ENCODE measurements around the gene KLHL10.

The KLHL10 gene

DNA sequence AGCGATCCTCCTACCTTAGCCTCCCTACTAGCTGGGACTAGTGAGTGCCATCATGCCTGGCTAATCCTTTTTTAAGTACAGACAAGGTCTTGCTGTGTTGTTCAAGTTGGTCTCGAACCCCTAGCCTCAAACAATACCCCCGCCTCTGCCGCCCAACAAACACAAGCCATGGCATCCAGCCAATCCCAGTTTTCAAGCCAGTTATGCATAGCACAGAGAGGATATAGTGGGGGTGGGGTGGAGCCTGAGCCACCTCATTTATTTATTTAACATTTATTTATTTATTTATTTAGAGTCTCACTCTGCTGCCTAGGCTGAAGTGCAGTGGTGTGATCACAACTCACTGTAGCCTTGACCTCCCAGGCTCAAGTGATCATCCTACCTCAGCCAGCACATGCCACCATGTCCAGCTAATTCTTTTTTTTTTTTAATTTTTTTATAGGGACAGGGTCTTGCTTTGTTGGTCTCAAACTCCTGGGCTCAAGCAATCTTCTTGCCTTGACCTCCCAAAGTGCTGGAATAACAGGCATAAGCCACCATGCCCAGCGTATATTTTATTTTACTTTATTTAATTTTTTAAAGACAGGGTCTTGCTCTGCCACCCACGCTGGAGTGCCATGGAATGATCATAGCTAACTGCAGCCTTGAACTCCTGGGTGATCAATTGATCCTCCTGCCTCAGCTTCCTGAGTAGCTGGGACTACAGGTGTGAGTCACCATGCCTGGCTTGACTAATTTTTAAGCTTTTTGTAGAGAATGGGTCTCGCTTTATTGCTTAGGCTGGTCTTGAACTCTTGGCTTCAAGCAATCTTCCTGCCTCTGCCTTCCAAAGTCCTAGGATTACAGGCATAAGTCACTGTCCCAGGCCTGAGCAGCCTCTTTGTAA lies 53.8 kb downstream of the KLHL10 start:
- Mint-ChIP-seq H3K9me3 (no peaks in the 10 kb centered on the region), H3K27ac (no peak overlapping the region), H3K27me3 (no peaks in the 10 kb centered on the region), H3K4me1 (no peaks in the 10 kb centered on the region), H3K36me3 (ENCODE audit: low read depth) (peaks cover 52% of the 10 kb centered on the region), H3K4me3 (no peak overlapping the region)
- ATAC-seq, result no peak
- DNase-seq, result no peak

- H3K4me1 Mint-ChIP-seq, result no peaks in the 10 kb centered on the region
- no peak overlapping the region for H3K4me3 Mint-ChIP-seq
- ATAC-seq, result no peak
- DNase-seq, result no peak
- H3K27ac Mint-ChIP-seq, result no peak overlapping the region
- peaks cover 55% of the 10 kb centered on the region for H3K36me3 Mint-ChIP-seq (ENCODE audit: low read depth)
- H3K9me3 Mint-ChIP-seq, result no peaks in the 10 kb centered on the region
- H3K27me3 Mint-ChIP-seq, result no peaks in the 10 kb centered on the region
Measured at GRCh38 chr17:41892021-41892376, 54.4 kb downstream of the KLHL10 start.

DNA sequence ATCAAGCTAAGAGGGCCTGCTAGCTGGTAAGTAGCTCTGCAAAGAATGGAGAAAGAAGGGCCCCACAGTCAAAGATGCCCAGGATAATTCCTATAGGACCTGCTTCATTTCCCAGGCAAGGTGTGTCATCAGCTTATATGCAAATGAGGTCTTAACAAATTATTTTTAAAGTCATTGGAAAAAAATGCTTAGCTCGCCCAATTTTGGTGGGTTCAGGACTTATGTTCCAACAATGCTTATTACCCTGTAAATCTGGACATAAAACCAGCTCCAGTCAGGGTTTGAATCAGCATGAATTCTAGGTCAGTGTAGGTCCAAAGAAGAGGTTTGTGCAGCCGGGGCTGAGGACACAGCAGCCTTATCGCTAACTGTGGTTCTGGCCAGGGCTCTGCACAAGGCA lies 55.8 kb downstream of the KLHL10 start:
- ATAC-seq (no peak), DNase-seq (no peak)
- Mint-ChIP-seq H3K4me1 (no peaks in the 10 kb centered on the region), H3K36me3 (ENCODE audit: low read depth) (peaks cover 53% of the 10 kb centered on the region), H3K9me3 (no peaks in the 10 kb centered on the region), H3K4me3 (no peak overlapping the region), H3K27ac (no peak overlapping the region), H3K27me3 (no peaks in the 10 kb centered on the region)

- Mint-ChIP-seq H3K27ac (no peak overlapping the region), H3K4me3 (no peak overlapping the region), H3K27me3 (no peaks in the 10 kb centered on the region), H3K9me3 (no peaks in the 10 kb centered on the region), H3K36me3 (ENCODE audit: low read depth) (peaks cover 59% of the 10 kb centered on the region), H3K4me1 (no peaks in the 10 kb centered on the region)
- DNase-seq, result no peak
- ATAC-seq, result no peak
Measured at GRCh38 chr17:41894791-41895331, 57.2 kb downstream of the KLHL10 start.

GRCh38 chr17:41895617-41896016 lies 58.0 kb downstream of the KLHL10 start:
- H3K27me3 Mint-ChIP-seq, result no peaks in the 10 kb centered on the region
- ATAC-seq (no peak), DNase-seq (no peak)
- H3K27ac Mint-ChIP-seq, result no peak overlapping the region
- no peaks in the 10 kb centered on the region for H3K4me1 Mint-ChIP-seq
- H3K36me3 Mint-ChIP-seq (ENCODE audit: low read depth), result peaks cover 60% of the 10 kb centered on the region
- H3K4me3 Mint-ChIP-seq, result no peak overlapping the region
- H3K9me3 Mint-ChIP-seq, result no peaks in the 10 kb centered on the region

DNA sequence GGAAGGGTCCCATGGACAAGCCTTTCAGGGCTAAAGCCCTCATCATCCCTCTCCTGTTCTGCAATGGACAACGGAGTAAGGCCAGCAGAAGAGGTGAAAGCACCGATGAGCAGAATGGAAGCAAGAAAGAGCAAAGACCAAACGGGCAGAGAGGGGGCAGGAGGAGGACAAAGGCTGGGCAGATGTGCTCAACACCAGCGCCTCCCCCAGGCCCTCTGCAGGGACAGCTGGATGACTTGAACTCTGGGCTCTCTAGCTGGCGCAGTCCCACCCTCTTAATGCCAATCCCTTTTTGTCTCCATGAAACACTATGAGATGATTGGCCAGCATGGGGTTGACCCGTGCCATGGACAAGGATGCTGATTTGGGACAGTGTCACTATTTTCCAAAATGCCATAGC lies 59.1 kb downstream of the KLHL10 start:
- no peak overlapping the region for H3K27ac Mint-ChIP-seq
- H3K4me1 Mint-ChIP-seq, result no peaks in the 10 kb centered on the region
- H3K9me3 Mint-ChIP-seq, result no peaks in the 10 kb centered on the region
- no peaks in the 10 kb centered on the region for H3K27me3 Mint-ChIP-seq
- DNase-seq, result no peak
- no peak for ATAC-seq
- peaks cover 67% of the 10 kb centered on the region for H3K36me3 Mint-ChIP-seq (ENCODE audit: low read depth)
- no peak overlapping the region for H3K4me3 Mint-ChIP-seq
